ENCODE measurements around the gene SLAMF6. TPM values are rescaled to one million over a fixed set of nuclear protein-coding genes. Genes with fewer than 3 reads are reported as not detected.
"Not testable (repeated sequence)": the region's sequence is repeated elsewhere in the genome, so short reads cannot be mapped to it uniquely, and the experiment has no call there.

Gene SLAMF6
- not detected for polyA plus RNA-seq (2013, experiment 1 of 2; ENCODE audit: insufficient read length)
- not detected for polyA plus RNA-seq (2013, experiment 2 of 2; ENCODE audit: insufficient read length)

DNA sequence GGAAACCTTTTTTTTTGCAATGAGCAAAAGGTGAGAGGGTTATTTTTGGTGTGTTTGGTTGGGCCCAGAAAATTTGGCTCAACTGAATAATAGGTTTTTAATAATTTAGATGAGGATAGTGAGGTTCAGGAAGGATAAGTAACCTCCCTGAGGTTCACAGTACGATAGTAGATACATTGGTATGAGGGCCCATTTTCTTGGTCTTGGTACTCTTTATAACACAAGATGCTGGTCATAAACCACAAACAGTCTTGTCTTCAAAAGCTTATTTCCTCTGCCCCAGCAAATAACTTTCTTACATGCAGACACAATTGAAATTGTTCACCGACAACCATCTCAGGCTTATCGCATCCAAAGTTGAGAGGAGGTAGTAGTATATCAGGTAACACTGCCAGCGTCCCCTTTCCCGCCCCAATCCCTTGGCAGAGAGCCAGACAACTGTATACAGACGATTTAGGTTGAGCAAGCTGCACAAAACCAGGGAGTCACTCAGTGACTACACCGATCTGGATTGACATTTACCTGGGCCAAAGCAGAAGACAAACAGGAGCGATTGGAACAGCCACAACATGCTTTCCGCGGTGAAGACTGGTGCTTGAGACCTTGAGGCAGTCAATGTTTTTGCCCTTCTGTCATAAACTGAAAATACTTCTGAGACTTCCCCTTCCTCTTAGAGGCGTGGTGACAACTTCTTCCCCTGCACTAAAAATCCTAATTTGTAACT, at the start of gene SLAMF6:
TSS of gene SLAMF6 (minus strand) at position 634 of the 724 bp plus-strand sequence. CDS start at position 571, 63 bp downstream.
- DNase-seq, result no peak

DNA sequence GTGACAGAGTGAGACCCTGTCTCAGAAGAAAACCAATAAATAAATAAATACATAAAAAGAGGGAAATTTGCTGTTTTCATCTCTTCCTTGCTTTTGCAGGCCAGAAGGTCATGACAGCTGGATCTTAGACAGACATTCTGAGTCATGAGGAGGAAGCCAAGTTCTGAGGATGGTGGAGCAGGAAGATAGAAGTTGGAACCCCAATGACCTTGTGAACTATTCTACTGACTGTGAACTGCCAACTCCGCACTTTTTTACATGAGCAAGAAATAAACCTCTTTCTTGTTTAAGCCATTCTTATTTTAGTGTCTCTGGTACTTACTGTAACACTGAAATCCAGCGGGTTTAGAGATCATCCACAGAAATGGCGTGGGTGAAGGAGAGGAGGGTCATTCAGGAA, 47.8 kb upstream of the SLAMF6 start:
- no peak for DNase-seq

DNA sequence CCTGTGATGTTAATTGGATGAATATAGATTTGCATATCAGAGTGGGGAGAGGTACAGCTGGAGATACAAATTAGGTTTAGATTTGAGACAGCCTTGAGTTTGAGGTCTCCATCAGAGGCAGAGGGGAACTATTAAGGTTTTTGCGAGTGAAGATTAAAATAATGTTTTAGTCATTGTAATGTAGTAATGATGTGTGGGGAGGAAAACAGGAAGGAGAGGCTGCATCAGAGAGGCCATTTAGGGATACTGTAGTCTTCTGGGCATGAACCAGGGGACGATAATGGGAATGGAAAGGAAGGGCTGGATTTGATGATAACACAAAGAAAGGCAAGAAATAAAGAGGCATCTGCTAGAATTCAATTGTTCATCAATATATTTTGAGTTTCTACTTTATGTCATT, 46.8 kb upstream of the SLAMF6 start:
- DNase-seq, result no peak

DNA sequence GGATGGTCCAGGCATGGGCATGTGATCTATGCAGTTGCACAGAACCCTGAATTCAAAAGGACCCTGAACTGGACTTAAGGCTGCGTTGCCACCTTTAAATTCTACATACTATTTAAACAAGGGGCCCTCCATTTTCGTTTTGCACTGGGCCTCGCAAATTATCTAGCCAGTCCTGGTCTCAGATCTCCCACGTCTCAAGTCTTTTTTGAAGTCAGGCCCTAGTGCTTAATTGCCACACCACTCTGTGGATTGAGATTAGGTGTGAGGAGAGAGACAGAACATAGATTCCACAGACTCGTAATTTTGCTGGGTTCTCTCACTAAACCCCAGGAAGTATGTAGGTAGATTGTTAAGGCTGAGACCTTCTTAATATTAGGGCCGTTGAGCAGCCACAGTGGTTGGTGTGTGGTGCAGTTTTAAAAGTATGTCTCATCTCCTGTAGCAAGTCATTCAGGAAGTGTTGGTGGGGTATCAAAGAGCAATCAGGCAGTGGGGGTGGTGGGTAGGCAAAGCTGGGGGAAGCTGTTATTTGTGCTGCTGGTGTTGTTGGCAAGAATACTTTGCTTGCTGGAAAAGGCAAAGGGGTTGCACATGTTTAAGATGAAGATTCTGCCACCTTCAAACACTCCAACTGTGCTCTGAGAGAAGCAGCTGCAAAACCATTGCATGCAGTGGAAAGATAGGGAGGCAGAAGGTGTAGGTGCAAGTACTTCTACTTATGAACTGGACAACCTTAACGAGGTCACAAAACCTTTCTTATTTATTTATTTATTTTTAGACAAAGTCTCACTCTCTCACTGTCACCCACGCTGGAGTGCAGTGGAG, 45.0 kb upstream of the SLAMF6 start:
- no peak for DNase-seq

DNA sequence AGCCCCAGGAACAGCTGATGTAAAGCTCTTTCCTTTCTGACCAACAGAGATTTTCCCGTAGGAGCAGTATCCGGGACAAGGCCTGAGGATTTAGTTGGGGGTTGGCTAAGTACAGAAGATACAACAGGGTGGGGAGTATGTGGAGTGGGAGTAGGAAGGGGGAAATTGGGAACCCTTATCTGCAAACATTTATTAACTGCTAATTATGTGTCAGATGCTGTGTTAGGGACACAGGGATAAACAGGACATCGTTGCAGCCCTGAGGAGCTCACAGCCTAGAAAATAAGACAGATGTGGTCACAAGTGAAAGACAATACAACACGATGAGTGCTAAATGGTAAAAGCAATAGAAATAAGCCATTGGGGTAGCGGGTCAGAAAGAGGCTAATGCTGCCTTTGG, 44.3 kb upstream of the SLAMF6 start:
- no peak for DNase-seq

DNA sequence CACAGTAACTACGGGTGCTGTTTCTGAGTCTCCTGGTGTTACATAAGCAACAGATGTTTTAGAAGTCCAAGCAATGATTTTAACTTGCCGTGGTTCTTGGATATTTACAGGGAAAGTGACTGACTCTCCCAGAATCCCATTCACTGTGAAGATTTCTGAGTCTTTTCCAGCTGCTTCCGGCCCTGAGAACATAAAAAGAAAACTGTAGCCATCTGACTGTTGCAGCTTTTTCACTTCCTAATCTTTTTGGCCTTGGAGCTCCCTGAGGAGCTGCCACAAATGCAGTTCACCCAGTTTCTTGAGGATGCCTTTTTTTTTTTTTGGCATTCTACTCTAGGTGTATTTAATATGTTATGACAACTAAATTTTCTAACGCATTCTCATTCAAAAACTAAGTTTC, 42.5 kb upstream of the SLAMF6 start:
- DNase-seq, result no peak

DNA sequence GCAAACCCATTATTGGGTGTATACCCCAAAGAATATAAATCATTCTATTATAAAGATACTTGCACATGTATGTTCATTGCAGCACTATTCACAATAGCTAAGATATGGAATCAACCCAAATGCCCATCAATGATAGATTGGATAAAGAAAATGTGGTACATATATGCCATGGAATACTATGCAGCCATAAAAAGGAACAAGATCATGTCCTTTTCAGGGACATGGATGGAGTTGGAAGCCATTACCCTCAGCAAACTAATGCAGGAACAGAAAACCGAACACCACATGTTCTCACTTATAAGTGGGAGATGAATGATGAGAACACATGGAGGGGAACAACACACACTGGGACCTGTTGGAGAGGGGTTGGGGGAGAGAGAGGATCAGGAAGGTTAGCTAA, 40.2 kb upstream of the SLAMF6 start:
- not testable (repeated sequence) for DNase-seq

DNA sequence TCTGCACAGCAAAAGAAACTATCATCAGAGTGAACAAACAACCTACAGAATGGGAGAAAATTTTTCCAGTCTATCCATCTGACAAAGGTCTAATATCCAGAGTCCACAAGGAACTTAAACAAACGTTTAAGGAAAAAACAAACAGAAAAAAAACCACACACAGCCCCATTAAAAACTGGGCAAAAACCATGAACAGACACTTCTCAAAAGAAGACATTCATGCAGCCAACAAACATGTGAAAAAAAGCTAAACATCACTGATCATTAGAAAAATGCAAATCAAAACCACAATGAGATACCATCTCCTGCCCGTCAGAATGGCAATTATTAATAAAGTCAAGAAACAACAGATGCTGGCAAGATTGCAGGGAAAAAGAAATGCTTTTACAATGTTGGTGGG, 39.7 kb upstream of the SLAMF6 start:
- not testable (repeated sequence) for DNase-seq

DNA sequence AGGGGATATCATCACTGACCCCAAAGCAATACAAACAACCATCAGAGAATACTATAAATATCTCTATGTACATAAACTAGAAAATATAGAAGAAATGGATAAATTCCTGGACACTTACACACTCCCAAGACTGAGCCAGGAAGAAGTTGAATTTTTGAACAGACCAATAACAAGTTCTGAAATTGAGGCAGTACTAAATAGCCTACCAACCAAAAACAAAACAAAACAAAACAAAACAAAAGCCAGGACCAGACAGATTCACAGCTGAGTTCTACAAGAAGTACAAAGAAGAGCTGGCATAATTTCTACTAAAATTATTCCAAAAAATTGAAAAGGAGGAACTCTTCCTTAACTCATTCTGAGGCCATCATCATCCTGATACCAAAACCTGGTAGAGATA, 37.8 kb upstream of the SLAMF6 start:
- no peak for DNase-seq

DNA sequence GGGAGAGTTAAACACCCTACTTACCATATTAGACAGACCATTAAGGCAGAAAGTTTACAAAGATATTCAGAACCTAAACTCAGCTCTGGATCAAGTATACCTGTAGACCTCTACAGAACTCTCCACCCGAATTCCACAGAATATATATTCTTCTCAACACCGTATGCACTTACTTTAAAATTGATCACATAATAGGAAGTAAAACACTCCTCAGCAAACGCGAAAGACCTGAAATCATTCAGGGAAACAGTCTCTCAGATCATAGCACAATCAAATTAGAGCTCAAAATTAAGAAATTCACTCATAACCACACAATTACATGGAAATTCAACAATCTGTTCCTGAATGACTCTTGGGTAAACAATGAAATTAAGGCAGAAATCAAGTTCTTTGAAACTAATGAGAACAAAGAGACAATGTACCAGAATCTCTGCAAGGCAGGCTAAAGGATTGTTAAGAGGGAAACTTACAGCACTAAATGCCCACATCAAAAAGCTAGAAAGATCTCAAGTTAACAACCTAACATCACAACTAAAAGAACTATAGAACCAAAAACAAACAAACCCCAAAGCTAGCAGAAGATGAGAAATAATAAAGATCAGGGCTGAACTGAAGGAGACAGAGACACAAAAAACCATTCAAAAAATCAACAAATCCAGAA, 37.1 kb upstream of the SLAMF6 start:
- DNase-seq, result no peak

DNA sequence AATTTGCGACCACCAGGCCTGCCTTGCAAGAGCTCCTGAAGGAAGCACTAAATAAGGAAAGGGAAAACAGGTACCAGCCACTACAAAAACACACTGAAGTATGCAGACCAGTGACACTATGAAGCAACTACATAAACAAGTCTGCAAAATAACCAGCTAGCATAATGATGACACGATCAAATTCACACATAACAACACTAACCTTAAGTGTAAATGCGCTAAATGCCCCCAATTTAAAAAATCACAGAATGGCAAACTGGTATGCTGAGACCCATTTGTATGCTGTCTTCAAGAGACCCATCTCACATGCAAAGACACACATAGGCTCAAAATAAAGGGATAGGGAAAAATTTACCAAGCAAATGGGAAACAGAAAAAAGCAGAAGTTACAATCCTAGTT, 36.4 kb upstream of the SLAMF6 start:
- not testable (repeated sequence) for DNase-seq

DNA sequence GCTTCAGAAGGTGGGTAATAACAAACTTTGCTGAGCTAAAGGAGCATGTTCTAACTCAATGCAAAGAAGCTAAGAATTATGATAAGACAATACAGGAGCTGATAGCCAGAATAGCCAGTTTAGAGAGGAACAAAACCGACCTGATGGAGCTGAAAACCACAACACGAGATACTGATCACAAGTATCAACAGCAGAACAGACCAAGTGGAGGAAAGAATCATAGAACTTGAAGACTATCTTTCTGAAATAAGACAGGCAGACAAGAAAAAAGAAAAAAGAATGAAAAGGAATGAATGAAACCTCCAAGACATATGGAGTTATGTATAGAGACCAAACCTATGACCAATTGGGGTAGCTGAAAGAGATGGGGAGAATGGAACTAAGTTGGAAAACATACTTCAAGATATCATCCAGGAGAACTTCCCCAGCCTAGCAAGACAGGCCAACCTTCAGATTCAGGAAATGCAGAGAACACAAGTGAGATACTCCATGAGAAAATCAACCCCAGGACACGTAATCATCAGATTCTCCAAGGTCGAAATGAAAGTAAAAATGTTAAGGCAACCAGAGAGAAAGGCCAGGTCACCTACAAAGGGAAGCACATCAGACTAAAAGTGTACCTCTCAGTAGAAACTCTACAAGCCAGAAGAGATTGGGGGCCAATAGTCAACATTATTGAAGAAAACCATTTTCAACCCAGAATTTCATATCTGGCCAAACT, 35.8 kb upstream of the SLAMF6 start:
- no peak for DNase-seq

DNA sequence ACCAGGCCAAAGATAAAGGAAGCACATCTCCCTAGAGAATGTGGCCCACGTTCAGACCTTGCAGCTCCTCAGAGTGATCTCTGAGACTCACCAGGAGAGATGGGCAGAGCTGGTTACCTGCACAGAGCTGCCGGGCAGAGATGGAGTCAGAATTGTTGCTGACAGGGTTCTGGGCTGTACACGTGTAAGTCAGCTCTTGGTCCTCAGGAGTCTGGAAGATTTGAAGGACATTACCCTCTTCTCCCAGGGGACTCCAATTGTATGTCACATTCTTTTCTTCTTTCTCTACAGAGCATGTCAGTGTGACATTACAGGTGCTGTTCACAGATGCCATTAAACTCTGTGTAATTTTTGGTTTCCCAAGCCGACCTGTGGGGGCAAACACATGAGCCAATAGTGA, 30.7 kb upstream of the SLAMF6 start:
- no peak for DNase-seq

DNA sequence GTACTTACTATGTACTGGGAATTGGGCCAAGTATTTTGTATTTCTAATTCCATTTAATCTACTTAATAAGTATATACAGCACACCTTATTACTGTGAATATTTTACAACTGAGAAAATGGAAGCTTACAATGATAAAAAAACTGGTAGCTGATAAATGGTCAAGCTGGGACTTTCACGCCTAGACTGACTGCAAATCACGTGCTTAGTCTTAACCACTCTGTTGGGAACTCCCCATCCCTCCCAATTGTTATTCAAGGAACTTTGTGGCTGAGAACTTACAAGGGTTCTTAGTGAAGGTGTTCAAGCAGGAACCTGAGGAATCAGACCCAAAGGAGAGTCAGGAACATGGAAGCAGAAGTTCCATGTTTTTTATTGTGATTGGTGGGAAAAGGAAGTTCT, 29.4 kb upstream of the SLAMF6 start:
- no peak for DNase-seq

DNA sequence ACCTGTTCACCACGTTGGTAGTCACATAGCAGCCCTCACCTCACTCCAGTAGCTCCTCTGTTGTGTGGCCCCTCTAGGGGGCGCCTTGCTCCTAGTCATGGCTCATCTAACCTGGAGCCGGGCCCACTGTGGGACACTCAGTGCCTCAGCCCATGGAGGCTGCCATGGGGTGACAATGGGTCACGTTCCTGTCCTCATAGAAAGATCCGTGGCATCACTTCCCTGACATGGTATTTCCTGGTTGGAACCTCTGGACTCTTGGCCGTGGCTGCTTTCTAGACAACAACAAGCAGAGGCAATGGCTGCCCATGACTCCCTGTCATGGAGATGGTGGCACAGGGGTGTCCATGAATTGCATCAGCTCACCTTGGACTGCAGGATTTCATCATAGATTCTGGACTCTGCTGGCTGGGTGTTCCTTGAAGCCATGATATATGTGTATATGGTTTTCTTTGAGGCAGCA, 27.5 kb upstream of the SLAMF6 start:
- DNase-seq, result no peak

DNA sequence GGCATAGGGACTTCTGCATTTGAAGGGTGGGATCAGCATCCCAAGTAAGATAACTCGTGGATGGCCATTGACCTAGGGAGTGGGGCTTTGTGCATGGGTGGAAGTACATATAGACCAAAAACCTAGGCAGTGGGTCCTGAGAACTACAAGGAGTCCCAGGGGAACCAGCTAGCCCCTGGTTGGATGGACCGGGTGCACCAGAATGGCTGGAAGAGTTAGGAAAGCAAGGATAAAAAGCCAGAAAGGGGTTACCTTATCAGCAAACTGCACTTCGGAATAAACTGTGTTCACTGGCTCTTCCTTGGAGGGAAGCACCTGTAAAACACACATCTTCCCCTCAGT, 26.6 kb upstream of the SLAMF6 start:
- DNase-seq, result no peak

DNA sequence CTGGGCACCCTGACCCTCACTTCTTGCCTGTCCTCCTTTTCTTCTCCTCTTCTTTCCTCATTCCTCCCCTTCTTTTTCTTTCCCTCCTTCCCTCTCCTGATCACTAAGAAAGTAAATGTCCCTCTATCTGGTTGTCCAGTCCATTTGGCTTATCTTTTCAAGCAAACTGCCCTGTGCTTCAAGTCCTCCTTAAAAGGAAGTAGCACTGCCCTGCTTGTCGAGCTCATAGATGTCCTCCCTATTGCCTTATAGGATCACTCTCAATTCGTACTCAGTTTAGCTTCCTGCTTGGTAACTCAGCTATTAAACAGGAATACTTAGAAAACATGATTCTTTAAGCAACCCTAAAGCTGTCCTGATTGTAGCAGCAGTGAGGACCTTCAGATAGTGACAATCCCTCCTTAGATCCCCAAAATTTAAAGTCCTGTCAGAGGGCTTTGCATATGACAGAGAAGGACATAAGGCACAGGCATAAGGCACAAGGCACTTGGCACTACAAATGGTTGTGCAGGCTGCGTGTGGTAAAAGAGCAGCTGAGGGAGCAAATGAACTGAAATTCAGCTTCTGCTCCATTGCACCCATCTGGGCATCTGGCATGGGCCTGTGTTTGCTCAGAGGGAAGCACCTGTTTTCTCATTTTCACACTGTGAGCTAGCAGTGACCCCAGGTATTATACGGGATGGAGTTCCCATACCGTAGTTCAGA, 26.1 kb upstream of the SLAMF6 start:
- DNase-seq, result no peak

DNA sequence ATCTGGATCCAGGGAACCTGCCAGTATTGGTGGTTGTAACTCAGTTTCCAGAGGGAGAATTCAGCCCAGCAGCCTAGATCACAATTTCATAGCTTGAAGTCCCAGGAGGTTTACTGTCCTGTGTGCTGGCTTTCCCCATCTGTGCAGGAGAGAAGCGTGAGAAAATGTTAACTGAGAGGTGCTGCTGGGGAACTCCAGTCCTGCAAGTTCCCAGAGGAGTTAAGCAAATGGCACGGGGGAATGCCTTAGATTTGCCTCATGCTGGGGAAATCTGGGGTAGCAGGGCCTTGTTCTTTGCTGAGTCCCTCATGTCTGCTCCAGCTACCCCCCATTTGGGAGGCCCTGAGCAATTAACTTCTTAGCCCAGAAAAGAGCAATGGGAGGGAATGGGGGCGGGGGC, 25.1 kb upstream of the SLAMF6 start:
- no peak for DNase-seq

DNA sequence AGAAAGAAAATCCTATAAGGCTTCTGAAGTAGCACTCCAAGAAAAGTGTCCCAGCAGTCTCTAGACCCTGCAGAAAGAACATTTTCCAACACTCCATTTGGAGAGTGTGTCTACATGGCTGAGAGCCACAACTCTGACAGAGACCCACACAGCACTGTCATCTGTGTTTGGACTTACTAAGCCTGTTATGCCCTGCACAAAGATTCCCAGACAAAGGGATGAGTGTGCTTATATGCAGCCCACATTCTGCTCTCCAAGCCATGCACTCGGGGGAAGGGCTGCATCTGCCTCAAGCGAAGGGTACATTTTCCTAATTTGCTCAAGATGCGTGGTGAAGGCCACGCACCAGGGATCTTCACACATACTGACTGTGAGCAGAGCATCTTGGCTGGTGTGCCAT, 24.4 kb upstream of the SLAMF6 start:
- DNase-seq, result no peak

DNA sequence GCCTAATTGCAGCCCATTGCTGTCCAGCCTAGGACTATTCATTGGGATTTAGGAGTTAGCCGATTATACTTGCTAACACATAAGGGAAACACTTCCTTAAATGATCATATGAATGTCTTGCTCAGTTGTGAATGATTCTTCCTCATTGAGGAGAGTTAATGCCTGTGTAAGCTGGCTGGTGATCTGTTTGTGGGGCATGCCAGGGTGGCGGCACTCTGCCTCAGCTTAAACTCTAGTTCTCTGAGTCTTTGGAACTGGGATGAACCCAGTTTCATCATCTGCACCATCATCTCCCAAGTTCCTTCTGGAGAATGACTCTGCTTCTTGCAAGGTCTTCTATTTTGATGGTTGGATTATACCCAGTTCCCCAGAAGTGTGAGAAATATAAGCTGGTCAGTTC, 23.9 kb upstream of the SLAMF6 start:
- DNase-seq, result no peak

DNA sequence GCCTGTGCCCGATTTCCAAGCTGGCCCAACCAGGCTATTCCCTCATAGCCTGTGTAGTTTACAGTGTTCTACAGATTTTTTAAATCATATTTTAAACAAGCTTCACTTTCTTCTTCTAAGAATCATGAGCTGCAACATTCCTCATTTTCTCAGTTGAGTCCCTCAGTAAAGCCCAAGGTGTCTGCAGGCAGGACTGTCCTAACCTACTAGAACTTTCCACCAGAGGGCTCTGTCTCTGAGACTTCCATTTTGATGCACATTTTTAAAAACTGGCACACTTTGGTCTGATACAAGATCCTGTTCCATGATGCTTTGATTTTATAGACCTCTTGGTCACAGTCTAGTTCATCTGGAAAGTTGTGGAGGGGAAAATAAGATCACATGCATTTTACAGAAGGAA, 21.6 kb upstream of the SLAMF6 start:
- no peak for DNase-seq

DNA sequence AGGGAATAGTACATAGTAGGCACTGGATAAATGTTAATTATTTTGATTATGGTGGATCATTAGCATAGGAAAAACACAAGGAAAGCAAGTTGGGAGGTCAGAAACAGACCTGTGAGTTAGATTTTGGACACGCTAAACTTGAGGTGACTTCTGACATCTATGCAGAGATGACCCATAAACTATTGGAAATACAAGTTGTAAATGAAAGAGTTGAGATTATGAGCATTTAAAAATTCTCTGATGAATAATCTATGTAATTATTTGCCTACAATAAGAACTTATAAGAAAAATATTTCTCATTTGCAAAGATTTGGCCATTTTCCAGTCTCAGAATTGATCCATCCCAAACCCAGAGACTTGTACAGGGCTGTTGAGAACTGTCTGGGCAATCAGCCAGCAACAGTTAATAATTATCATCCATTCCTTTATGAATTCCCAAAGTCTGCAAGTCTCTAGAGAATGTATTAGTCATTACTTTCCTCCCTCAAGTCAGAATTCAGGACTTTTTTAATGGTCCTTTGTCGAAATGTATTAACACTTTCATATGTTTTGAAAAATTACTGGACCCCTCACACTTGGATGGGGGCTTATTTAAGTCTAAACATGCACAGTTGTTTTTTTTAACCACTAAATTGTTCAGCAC, 19.4 kb upstream of the SLAMF6 start:
- peak; percentile 30 for DNase-seq
